ENCODE results near the gene LDB3. TPM values are rescaled to one million over a fixed set of nuclear protein-coding genes. Genes with fewer than 3 reads are reported as not detected.

LDB3 gene
- polyA plus RNA-seq, 1 donor (not counting 4 experiments of a cell fraction or from before 2014, with no cell fraction given): 0.01 TPM

DNA sequence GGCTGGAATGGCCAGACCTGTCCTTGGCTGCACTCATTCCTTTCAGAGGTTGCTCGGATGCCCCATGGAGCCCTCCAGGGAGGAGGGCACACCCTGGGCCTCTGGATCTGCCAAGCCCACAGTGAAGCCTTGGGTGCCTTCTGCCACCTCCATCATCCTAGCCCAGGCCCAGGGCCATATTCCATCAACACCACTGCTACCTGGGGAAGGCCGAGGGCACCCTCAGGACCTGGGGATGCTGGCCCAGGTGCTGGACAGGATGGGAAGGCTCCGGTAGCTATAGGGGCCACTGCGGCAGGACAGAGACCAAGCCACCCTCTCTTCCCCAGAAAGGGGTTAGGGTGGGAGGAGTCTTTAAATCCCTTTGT lies 13.2 kb upstream of the LDB3 start:
- TF ChIP-seq, protein P1, sequence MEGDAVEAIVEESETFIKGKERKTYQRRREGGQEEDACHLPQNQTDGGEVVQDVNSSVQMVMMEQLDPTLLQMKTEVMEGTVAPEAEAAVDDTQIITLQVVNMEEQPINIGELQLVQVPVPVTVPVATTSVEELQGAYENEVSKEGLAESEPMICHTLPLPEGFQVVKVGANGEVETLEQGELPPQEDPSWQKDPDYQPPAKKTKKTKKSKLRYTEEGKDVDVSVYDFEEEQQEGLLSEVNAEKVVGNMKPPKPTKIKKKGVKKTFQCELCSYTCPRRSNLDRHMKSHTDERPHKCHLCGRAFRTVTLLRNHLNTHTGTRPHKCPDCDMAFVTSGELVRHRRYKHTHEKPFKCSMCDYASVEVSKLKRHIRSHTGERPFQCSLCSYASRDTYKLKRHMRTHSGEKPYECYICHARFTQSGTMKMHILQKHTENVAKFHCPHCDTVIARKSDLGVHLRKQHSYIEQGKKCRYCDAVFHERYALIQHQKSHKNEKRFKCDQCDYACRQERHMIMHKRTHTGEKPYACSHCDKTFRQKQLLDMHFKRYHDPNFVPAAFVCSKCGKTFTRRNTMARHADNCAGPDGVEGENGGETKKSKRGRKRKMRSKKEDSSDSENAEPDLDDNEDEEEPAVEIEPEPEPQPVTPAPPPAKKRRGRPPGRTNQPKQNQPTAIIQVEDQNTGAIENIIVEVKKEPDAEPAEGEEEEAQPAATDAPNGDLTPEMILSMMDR (optimal IDR thresholded peaks at IDR 0.05 in 1 of 3, IDR thresholded peaks at IDR 0.05 in 1 of 3, conservative IDR thresholded peaks at IDR 0.05 in 1 of 3; ENCODE audit: extremely low read depth in 1 of 3, insufficient read depth in 2 of 3, low read length in 3 of 3): no peak
- TF ChIP-seq EZH2 (IDR thresholded peaks at IDR 0.05; ENCODE audit: low read length): no peak
- no peaks in the 10 kb centered on the region for H3K79me2 ChIP-seq (ENCODE audit: control insufficient read depth, insufficient read depth, low read length)
- no peak for DNase-seq (ENCODE audit: low read depth, low spot score)
- no peaks in the 10 kb centered on the region for H4K20me1 ChIP-seq (ENCODE audit: control insufficient read depth, extremely low read depth, insufficient read depth, low read length)
- H3K27me3 ChIP-seq (ENCODE audit: control insufficient read depth, extremely low read depth, insufficient read depth, low read length): peaks cover 11% of the 10 kb centered on the region
- no peak overlapping the region for H2AFZ ChIP-seq (ENCODE audit: control insufficient read depth, low read length)
- H3K4me2 ChIP-seq (ENCODE audit: control insufficient read depth, extremely low read depth, insufficient read depth, low read depth, low read length): no peak overlapping the region
- H3K4me1 ChIP-seq (ENCODE audit: control insufficient read depth, extremely low read depth, insufficient read depth, low read length): peaks cover 3% of the 10 kb centered on the region
- dilution Hi-C loops (cut with MboI; ENCODE audit: extremely low pct_ligation_motif_present, low sequenced_read_pairs): no loop called here
- no peaks in the 10 kb centered on the region for H3K36me3 ChIP-seq (ENCODE audit: control insufficient read depth in 2 of 2, extremely low read depth in 1 of 2, insufficient read depth in 2 of 2, low read length in 2 of 2)
- H3K4me3 ChIP-seq (ENCODE audit: control insufficient read depth in 2 of 3, extremely low read depth in 1 of 3, insufficient read depth in 2 of 3, low read depth in 1 of 3, low read length in 3 of 3): no peak overlapping the region
- H3K9me3 ChIP-seq (ENCODE audit: control insufficient read depth, low read depth, low read length): no peaks in the 10 kb centered on the region
- no peak overlapping the region for H3K27ac ChIP-seq (ENCODE audit: control insufficient read depth, insufficient read depth, low read length)
- H3K9ac ChIP-seq (ENCODE audit: control insufficient read depth, extremely low read depth, insufficient read depth, low read length): no peak overlapping the region
- no peaks in the 10 kb centered on the region for H3K9me1 ChIP-seq (ENCODE audit: control insufficient read depth, extremely low read depth, insufficient read depth, low read length)
- FAIRE-seq: no peak

DNA sequence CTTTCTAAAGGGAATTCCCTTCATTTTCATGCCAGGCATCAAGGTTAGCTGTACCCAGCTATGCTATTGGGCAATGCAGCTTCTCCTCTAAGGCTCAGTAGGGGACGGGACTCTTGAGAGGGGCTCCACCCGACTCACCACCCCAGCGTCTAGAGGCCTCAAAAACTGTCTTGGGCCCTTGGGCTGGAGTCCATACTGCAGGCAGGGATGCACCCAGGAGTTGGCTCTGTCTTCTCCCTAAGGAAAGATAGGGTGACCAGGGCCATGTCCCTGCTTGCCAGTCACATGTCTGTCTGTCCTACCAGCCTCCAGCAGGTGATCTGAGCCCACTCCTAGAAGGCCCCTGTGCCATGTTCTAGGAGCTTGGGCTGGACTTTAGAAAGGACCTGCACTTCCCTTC lies 12.7 kb upstream of the LDB3 start:
- Histone ChIP-seq H3K27ac (ENCODE audit: control insufficient read depth, insufficient read depth, low read length) (no peak overlapping the region), H4K20me1 (ENCODE audit: control insufficient read depth, extremely low read depth, insufficient read depth, low read length) (no peaks in the 10 kb centered on the region), H3K79me2 (ENCODE audit: control insufficient read depth, insufficient read depth, low read length) (no peaks in the 10 kb centered on the region), H3K9me3 (ENCODE audit: control insufficient read depth, low read depth, low read length) (no peaks in the 10 kb centered on the region), H3K27me3 (ENCODE audit: control insufficient read depth, extremely low read depth, insufficient read depth, low read length) (peaks cover 11% of the 10 kb centered on the region), H3K4me3 (ENCODE audit: control insufficient read depth in 2 of 3, extremely low read depth in 1 of 3, insufficient read depth in 2 of 3, low read depth in 1 of 3, low read length in 3 of 3) (no peak overlapping the region), H3K9ac (ENCODE audit: control insufficient read depth, extremely low read depth, insufficient read depth, low read length) (no peak overlapping the region), H2AFZ (ENCODE audit: control insufficient read depth, low read length) (no peak overlapping the region), H3K4me2 (ENCODE audit: control insufficient read depth, extremely low read depth, insufficient read depth, low read depth, low read length) (no peak overlapping the region), H3K9me1 (ENCODE audit: control insufficient read depth, extremely low read depth, insufficient read depth, low read length) (no peaks in the 10 kb centered on the region), H3K4me1 (ENCODE audit: control insufficient read depth, extremely low read depth, insufficient read depth, low read length) (peaks cover 3% of the 10 kb centered on the region), H3K36me3 (ENCODE audit: control insufficient read depth in 2 of 2, extremely low read depth in 1 of 2, insufficient read depth in 2 of 2, low read length in 2 of 2) (no peaks in the 10 kb centered on the region)
- no peak for DNase-seq (ENCODE audit: low read depth, low spot score)
- no peak for FAIRE-seq
- TF ChIP-seq, protein P1 (optimal IDR thresholded peaks at IDR 0.05 in 1 of 3, IDR thresholded peaks at IDR 0.05 in 1 of 3, conservative IDR thresholded peaks at IDR 0.05 in 1 of 3; ENCODE audit: extremely low read depth in 1 of 3, insufficient read depth in 2 of 3, low read length in 3 of 3): no peak
- TF ChIP-seq EZH2 (IDR thresholded peaks at IDR 0.05; ENCODE audit: low read length): no peak
- dilution Hi-C loops (cut with MboI; ENCODE audit: extremely low pct_ligation_motif_present, low sequenced_read_pairs): no loop called here

Data from keratinocyte (primary cell).